ENCODE results near the gene SETMAR. TPM values are rescaled to one million over a fixed set of nuclear protein-coding genes. Genes with fewer than 3 reads are reported as not detected.

Gene SETMAR
- total and polyA plus RNA-seq, 2 of the 13 experiments (the other 11 are each of a cell fraction or from before 2014, with no cell fraction given) = 7.0 to 16.7 TPM

DNA sequence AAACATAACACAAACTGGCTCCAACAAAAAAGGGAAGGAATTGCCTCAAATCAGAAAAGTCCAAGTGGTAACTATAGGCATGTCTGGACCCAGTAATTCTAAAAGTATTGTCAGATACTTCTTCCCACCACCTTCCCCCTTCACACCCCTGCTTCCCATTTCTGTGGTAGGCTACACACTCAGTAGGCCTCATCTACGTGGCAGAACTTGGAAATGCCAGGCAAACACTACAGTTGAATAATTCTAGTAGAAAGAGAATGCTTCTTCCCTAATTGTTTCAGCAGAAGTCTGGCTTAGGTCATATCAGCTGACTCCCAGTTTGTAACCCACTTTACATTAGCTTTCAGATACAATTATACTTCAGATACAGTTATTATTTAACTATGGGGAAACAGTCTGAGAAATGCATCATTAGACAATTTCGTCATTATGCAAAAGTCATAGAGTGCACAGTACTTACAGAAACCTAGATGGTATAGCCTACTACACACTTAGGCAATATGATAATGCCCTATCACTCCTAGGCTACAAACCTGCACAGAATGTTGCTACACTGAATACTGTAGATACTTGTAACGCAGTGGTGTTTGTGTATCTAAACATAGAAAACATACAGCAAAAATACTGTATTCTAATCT is 6.4 kb downstream of the SETMAR start (continued):
- TF ChIP-seq FOSL1 (CRISPR knock-in tag; IDR thresholded peaks at IDR 0.05; ENCODE audit: borderline replicate concordance) (no peak), SAP130 (CRISPR knock-in tag; IDR thresholded peaks at IDR 0.05; ENCODE audit: low read depth) (no peak), ZNF788 (CRISPR knock-in tag; IDR thresholded peaks at IDR 0.05; ENCODE audit: borderline replicate concordance) (no peak)
- TF ChIP-seq, protein P1, sequence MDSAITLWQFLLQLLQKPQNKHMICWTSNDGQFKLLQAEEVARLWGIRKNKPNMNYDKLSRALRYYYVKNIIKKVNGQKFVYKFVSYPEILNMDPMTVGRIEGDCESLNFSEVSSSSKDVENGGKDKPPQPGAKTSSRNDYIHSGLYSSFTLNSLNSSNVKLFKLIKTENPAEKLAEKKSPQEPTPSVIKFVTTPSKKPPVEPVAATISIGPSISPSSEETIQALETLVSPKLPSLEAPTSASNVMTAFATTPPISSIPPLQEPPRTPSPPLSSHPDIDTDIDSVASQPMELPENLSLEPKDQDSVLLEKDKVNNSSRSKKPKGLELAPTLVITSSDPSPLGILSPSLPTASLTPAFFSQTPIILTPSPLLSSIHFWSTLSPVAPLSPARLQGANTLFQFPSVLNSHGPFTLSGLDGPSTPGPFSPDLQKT (CRISPR knock-in tag; IDR thresholded peaks at IDR 0.05; ENCODE audit: borderline replicate concordance) = no peak
- TF ChIP-seq, protein P2, sequence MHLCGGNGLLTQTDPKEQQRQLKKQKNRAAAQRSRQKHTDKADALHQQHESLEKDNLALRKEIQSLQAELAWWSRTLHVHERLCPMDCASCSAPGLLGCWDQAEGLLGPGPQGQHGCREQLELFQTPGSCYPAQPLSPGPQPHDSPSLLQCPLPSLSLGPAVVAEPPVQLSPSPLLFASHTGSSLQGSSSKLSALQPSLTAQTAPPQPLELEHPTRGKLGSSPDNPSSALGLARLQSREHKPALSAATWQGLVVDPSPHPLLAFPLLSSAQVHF (CRISPR knock-in tag; IDR thresholded peaks at IDR 0.05) = no peak
- TF ChIP-seq, protein P3, sequence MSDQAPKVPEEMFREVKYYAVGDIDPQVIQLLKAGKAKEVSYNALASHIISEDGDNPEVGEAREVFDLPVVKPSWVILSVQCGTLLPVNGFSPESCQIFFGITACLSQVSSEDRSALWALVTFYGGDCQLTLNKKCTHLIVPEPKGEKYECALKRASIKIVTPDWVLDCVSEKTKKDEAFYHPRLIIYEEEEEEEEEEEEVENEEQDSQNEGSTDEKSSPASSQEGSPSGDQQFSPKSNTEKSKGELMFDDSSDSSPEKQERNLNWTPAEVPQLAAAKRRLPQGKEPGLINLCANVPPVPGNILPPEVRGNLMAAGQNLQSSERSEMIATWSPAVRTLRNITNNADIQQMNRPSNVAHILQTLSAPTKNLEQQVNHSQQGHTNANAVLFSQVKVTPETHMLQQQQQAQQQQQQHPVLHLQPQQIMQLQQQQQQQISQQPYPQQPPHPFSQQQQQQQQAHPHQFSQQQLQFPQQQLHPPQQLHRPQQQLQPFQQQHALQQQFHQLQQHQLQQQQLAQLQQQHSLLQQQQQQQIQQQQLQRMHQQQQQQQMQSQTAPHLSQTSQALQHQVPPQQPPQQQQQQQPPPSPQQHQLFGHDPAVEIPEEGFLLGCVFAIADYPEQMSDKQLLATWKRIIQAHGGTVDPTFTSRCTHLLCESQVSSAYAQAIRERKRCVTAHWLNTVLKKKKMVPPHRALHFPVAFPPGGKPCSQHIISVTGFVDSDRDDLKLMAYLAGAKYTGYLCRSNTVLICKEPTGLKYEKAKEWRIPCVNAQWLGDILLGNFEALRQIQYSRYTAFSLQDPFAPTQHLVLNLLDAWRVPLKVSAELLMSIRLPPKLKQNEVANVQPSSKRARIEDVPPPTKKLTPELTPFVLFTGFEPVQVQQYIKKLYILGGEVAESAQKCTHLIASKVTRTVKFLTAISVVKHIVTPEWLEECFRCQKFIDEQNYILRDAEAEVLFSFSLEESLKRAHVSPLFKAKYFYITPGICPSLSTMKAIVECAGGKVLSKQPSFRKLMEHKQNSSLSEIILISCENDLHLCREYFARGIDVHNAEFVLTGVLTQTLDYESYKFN (CRISPR knock-in tag; conservative IDR thresholded peaks at IDR 0.05) = no peak
- TF ChIP-seq, protein P4, sequence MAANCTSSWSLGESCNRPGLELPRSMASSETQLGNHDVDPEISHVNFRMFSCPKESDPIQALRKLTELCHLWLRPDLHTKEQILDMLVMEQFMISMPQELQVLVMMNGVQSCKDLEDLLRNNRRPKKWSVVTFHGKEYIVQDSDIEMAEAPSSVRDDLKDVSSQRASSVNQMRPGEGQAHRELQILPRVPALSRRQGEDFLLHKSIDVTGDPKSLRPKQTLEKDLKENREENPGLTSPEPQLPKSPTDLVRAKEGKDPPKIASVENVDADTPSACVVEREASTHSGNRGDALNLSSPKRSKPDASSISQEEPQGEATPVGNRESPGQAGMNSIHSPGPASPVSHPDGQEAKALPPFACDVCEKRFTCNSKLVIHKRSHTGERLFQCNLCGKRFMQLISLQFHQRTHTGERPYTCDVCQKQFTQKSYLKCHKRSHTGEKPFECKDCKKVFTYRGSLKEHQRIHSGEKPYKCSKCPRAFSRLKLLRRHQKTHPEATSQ (CRISPR knock-in tag; IDR thresholded peaks at IDR 0.05; ENCODE audit: borderline replicate concordance) = no peak
- TF ChIP-seq, protein P5, sequence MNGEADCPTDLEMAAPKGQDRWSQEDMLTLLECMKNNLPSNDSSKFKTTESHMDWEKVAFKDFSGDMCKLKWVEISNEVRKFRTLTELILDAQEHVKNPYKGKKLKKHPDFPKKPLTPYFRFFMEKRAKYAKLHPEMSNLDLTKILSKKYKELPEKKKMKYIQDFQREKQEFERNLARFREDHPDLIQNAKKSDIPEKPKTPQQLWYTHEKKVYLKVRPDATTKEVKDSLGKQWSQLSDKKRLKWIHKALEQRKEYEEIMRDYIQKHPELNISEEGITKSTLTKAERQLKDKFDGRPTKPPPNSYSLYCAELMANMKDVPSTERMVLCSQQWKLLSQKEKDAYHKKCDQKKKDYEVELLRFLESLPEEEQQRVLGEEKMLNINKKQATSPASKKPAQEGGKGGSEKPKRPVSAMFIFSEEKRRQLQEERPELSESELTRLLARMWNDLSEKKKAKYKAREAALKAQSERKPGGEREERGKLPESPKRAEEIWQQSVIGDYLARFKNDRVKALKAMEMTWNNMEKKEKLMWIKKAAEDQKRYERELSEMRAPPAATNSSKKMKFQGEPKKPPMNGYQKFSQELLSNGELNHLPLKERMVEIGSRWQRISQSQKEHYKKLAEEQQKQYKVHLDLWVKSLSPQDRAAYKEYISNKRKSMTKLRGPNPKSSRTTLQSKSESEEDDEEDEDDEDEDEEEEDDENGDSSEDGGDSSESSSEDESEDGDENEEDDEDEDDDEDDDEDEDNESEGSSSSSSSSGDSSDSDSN (CRISPR knock-in tag; IDR thresholded peaks at IDR 0.05) = no peak
